Stimulated activated CD8-positive, alpha-beta memory T cell treated with anti-CD3 and anti-CD28 coated beads, Interleukin-15, amount 100 ng/mL, for 4 hours (primary cell): ENCODE results near the gene PNMA8A.
A peak's percentile ranks its signal among the peaks of the same experiment; 100 is the strongest.
"Not testable (repeated sequence)": the region's sequence is repeated elsewhere in the genome, so short reads cannot be mapped to it uniquely, and the experiment has no call there.

Source experiments
- DNase-seq, 2 donors: peaks; one replicate each; pipeline ENCODE4 v3.0.0-alpha.2; 2020; ENCODE audit warnings: low read depth in 2 of 2

PNMA8A gene, protein sequence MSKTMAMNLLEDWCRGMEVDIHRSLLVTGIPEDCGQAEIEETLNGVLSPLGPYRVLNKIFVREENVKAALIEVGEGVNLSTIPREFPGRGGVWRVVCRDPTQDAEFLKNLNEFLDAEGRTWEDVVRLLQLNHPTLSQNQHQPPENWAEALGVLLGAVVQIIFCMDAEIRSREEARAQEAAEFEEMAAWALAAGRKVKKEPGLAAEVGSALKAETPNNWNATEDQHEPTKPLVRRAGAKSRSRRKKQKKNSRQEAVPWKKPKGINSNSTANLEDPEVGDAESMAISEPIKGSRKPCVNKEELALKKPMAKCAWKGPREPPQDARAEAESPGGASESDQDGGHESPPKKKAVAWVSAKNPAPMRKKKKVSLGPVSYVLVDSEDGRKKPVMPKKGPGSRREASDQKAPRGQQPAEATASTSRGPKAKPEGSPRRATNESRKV

DNA sequence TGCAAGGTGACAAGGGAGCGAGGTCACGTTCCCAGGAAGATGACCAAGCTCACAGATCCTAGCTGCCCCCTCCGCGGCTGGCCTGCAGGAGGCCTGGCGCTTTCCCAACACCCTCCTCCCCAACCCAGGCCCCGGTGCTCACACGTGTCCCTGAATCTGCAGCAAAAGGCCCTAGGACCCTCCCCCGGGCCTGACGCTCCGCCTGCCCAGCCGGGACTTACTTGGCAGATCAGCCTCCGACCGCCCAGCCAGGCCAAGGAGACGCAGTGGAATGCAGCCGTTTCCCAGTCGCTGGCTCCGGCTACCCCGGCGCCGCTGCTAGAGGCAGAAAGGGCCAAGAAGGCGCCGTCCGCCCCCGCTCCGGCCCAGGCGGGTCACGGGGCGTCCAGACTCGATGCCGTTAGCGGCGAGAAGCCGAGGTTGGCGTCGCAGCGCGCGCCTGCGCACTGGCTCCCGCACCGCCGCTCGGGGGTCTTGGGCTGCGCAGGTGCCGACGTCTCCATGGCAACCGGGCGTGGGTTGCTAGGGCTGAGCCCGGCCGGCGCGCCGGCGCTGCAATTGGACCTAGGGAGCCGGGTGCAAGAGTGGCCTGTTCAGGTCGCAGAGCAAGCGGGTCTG lies at the start of gene PNMA8A:
PNMA8A (minus strand) TSS at position 448 of the 618 bp plus-strand sequence. CDS start 528 bp downstream, outside the sequence.
- no peak for DNase-seq

DNA sequence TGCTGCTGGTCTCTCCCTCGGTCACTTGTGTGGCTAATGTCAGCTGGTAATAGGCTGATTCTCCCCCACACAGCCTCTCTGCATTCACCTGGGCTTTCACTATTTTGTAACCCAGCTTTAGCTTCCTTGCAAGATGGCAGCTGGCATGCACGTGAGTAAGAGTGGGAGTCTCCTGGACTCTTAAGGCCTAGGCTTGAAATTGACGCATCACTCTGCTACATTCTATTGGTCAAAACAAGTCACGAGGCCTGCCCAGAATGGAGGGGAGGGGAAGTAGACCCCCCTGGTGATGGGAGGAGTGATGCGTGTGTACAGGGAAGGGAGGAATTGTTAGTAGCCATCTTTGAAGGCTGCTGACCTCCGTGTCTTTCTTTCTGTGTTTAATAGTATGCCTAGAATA lies 49.3 kb upstream of the PNMA8A start:
- DNase-seq = no peak

DNA sequence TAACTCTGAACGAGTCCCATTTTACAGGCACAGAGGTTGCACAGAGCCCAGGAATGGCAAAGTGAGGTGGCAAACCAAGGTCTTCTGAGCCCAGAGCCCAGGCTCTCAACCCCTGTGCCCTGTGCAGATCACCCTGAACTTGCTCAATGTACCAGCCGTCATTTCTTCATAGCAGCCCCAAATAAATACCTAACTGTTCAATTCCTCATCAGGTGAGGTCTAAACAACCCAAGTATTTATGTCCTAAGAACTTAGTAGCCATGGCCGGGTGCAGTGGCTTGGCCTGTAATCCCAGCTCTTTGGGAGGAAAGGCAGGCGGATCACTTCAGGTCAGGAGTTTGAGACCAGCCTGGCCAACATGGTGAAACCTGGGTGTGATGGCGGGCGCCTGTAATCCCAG lies 46.1 kb upstream of the PNMA8A start:
- no peak for DNase-seq

DNA sequence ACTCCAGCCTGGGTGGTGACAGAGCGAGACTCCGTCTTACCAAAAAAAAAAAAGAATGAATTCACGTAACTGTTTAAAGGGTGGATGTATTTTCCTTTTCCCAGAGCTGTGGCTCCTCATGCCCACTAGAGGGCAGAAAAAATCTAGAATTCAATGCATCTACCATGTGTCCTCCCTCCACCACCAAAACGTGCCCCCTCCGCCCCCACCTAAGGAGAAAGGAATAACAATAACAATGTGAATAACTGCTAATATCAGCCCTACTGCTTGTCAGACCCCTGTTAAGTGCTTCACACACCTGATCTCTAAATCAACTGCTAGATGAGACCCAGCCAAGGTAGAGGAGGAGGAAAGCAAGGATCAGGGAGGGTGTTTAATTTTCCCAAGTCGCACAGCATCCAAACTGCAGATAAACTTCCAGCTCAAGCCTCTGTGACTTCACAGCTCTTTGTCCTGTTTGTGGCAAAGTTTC lies 44.6 kb upstream of the PNMA8A start:
- no peak for DNase-seq

DNA sequence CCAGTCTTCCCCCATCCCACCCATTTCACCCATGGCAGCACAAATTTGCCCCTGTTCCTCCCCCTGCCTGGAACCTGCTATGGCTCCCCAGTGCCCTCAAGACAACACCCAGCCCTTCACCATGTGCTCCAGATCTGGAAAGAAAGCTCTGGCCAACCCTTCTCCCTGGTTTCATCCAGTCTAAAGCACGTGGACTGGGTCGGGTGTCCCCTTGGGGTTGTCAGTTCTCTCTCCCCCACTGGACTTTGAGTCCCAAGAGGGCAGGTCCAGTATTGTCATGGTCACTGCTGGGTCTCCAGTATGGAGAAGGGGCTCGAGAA lies 43.9 kb upstream of the PNMA8A start:
- no peak for DNase-seq

DNA sequence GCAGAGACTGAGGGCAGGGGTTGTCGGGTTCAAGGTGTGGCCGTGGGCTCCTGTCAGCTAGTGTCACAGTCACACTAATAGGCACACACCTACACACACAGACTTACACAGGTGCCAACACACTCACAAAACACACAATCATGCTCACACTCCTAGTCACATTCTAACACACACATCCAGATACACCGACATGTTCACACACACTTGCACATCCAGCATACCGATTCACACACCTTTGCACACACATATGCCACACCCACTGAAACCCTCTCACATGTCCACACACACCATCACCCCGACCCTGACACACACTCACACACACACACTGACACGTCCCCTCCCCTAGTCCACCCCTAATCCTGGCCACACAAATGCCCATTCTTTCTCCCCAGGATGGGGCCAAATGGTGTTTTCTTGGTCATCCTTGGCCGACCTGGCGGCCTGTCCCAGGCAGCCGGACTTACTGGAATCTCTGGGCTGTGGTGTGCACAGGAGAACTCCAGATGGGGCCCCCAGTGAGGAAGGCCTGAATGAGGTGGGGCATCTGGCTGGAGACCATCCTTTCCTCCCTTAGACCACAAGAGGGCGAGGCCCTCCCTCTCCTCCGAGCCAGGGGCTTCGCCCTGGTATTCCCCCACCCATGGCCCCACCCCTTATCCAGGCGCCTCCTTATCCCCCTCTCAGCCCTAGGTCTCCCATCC lies 43.4 kb upstream of the PNMA8A start:
- no peak for DNase-seq

DNA sequence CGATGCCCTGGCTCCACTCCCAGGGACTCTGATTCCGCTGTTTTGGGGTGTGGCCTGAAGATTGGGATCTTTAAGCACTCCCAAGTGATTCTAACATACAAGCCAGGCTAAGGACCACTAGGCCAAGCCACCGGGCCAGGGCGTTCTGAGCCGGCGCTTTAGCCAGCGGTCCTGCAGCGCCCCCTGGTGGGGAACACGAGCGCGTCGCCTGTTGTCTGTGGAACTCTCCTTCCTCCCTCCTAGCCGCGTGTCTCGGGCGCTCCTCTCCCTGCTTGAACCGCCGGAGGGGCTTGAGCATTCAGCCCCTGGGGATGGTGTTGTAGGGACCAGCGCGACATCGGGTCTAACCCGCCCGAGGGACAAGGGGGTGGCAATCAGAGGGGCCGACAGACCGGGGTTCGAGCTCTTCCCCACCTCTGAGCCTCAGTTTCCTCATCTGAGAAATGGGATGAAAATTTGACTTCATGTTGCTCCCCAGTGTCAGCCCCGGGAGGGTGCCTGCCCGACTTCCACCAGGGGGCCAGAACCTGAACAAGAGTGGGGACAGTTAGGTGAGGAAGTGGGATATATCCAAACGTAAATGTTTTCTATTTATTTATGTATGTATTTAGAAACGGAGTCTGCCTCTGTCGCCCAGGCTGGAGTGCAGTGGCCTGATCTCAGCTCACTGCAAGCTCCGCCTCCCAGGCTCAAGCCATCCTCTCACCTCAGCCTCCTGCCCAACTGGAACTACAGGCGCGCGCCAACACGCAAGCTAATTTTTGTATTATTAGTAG lies 42.3 kb upstream of the PNMA8A start:
- peak; percentile 31 to 45 for DNase-seq

DNA sequence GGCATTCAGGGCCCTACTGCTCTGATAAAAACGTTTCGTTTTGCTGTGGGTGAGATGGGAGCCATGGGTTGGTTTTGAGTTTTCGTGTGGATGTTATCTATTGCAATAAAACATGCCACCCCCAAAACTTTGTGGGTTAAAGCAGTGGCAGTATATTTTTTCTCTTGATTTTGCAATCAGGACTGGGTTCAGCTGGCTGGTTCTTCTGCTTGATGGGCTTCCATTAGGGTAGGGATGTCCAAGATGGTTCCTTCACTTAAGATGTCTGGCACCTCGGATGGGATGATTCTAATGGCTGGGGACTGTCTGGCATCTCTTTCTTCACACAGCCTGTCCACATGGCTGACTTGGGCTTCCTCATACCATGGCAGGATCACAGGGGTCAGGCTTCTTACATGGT lies 39.9 kb upstream of the PNMA8A start:
- no peak for DNase-seq

DNA sequence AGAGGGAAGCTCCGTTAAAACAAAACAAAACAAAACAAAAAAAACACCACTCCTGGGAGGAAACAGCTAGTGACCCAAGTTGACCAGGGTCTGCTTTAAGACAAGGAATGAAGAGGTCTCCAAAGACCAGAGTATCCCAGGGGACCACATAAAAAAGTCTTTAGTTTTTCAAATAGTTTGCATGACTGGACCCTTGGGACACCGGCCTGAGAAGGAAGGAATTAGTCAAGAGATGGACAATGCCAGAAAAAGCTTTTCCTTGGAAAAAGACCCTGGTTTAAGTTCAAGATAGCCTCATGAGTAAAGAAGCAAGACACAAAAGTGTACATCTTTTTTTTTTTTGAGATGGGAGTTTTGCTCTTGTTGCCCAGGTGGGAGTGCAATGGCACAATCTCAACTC lies 36.8 kb upstream of the PNMA8A start:
- DNase-seq = no peak

DNA sequence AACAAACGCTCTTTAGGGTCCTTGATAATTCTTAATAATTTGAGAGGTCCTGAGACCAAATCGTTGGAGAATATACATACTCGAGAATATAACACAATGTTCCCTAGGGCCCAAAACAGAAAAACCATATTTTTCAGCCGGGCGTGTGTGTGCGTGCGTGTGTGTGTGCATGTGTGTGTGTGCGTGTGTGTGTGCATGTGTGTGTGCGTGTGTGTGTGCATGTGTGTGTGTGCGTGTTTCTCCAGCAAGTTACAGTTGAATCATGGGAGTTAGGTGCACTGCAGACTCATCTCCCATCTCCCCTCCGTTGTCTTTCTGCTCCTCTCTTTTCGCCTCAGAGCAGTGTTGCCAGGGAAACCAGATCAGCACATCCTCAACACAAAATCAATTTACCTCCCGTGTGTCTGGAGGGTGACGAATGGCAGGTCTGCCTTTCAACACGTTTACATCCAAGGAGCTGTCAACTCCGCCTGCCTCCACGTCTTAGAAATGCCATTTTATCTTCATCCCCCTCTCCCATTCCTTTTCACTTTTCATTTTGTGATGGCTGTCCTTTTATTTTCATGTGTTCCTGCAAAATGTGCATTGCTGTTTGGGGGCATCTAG lies 32.6 kb upstream of the PNMA8A start:
- no peak for DNase-seq

DNA sequence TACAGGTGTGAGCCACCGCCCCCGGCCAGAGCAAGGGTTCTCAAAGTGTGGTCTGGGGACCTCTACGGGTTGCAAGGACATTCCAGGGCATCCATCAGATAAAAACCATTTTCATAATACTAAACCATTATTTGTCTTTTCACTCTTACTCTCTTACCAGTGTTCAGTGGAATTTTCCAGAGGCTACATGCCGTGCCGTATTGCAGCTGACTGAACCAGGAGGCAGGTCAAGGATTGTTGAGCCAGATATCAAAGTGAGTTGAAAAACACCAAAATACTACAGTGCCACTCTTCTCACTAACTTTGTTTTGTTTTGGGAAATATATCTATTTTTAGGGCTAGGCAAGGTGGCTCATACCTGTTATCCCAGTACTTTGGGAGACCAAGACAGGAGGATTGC lies 31.5 kb upstream of the PNMA8A start:
- DNase-seq = no peak

DNA sequence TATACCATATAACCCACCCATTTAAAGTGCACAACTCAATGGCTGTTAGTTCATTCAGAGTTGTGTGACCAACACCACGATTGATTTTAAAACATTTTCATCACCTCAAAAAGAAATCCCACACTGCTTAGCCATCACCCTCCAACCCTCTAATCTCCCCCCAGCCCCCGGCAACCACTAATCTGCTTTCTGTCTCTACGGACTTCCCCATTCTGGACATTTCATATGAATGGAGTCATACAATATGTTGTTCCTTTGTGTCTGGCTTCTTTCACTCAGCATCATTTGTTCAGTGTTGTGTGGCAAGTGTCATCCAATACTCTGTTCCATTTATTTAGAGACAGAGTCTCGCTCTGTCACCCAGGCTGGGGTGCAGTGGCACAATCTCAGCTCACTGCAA lies 28.3 kb upstream of the PNMA8A start:
- no peak for DNase-seq

DNA sequence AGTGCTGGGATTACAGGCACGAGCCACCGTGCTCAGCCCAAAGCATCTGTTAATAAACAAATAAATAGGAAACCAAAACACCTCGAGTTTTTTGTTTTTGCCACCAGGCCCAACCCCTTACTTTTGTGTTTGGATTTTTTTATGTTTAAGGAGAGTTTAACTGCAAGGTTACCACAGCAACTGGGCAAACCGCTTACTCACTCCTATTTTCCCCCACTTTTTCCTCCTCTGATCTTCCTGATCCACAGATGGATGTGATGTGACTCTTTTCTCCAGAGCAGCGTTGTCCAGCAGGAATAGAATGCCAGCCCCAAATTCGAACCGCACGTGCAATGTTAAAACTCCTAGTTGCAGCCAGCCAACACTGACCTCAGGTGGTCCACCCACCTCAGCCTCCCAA lies 26.4 kb upstream of the PNMA8A start:
- no peak for DNase-seq

DNA sequence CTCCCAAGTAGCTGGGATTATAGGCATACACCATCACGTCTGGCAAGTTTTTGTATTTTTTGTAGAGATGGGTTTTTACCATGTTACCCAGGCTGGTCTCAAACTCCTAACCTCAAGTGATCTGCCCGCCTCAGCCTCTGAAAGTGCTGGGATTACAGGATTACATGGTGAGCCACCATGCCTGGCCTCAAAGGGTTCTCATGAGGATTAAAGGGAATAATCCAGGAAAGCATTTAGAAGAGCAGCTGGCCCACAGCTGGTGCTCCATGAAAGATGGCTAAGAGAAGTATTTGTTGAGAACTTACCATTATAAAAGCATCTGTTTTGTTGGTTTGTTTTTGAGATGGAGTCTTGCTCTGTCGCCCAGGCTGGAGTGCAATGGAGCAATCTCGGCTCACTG lies 25.5 kb upstream of the PNMA8A start:
- not testable (repeated sequence) for DNase-seq

DNA sequence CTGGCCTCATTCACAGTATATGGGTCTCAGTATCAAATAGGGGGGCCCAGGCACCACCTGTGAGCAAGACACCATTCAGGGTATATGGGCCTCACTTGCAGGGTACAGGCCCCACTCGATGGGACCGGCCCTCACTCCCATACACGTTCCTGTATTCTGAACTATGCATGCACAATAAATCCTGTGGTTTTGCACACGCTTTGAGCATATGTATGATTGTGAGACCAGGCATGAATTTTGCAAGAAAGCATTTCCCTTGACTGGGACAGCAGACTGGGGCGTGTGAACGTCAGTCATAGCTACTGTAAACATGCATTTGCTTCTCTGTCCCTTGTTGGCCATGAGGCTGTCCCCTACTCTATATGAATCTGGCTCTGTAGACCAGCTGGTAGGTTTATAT lies 24.9 kb upstream of the PNMA8A start:
- DNase-seq = no peak

DNA sequence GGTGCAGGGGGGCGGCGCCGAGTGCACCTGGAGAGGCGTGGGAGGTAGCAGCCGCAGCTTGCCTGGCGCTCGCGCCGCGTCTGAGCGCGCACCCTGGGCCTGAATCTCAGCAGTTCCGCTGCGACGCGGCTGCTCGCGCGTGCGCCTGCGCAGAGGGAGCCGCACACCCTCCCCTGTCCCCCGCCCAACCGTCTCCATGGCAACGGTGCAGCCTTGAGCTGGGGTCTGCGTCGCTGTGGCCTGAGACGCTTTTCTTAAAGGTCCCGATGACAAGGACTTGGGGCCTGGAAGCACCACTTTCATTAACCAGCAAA lies 24.4 kb upstream of the PNMA8A start, which contains the start of gene PNMA8B:
PNMA8B (minus strand) TSS at position 82 of the 314 bp plus-strand sequence. CDS start 402 bp downstream, outside the sequence.
- DNase-seq = no peak

DNA sequence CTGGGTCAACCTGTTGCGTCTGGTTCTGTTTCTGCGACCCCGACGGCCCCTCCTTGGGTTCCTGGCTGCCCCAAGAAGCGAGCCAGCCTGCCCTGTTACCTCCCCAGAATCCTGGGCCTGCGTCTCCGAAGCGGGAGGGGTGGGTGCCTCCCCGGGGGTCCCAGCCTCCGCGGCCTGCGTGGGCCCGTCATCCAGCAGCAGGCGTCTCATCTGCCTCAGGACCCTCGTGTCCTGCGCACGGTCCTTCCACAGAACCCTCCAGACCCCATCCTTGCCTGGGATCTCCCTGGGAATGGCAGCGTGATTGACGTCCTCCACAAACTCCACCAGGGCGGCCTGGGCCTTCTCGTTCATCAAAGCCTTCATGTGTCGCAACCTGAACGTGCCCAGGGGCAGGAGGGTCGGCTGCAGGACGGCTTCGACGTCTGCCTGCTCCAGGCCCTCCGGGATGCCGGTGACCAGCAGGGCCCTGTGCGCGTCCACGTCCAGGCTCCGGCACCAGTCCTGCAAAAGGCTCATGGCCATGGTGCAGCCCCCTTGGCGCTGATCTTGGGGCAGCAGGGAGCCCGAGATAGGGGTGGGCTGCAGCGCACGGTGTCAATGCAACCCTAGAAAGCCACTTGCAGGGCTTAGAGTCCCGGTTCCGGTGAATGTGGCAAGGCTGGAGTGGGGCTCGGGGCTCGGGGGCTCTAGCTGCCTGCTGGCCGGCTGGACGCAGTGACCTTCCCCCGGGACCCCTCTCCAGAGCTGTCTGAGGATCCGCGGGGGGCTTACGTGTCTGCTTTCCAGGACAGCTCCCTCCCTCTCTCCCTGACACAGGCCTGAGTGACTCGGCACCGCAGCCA lies 23.8 kb upstream of the PNMA8A start:
- DNase-seq = no peak

DNA sequence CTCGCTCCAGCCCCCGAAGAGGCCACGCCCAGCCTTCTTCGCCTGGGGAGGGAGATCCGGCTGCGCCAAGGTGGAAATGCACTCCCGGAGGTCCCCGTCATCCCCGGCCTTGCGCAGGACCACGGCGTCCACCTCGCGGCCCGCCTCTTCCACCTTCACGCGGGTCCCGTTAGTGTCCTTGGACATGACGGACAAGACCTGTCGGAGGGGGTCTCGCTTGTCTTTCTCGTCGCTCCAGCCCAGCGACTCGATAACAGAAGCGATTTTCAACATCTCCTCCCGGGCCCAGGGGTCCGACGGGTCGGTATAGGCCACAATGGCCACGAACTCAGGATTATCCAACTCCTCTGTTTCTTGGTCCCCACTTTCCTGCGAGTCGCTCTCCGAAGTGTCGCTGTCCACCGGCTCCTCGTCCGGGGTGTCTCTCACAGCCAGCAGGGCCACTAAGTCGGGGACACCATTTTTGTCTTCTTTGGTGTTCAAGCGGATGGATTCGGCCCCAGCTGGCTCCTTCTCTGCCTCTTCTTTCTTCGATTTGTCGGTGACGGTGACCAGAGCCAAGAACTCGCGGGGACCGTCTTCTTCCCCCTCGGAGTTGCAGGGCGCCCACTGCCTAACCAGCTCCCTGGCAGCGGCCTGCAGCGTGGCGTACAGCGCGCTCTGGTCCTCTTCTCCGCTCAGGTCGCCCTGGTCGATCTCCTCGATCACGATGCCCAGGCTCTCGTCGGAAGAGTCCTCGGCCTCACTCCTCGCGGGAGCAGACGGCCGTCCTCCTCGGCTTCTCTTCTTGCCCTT lies 23.0 kb upstream of the PNMA8A start:
- DNase-seq = no peak

DNA sequence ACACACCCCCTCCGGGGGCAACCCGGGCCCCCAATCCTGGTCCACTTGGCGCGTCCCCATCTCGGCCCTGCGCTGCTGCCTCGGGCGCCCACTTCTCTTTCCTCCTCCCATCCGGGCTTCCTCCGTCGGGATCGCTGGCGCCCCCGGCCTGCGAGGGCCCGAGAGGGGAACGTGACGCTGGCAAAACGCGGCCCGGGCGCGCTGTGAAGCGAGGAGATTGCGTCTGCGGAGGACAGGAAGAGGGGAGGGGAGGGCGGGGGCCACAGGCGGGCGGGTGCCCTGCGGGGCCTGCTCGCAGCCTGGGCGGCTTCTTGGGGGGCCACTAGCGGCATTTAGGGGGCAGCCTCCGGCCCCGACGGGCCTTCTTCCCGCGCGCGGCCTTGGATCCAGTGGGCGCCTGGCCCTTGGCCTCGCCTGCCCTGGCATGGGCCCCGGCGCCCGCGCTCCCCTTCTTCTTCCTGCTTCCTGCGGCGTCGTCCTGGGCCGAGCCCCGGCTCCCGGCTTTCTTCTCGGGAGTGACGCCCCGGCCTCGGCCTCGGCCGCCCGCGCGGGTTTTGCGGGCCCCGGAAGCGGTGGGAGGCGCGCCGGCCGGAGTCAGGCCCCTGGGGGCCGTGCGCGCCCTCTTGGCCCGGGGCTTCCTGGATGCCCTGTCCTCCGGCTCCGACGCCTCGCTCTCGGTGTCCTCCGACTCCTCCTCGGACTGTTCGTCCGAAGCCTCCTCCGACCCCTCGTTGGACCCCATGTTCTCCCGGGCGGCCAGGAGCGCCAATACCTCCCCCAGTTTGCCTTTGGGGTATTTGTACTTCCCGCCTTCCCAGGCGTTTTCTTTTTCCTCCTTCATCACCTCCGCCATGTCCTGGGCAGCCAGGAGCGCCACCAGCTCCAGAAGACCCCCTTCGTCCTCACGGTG lies 22.1 kb upstream of the PNMA8A start:
- no peak for DNase-seq
